ENCODE results near the gene SLC9C2. TPM values are rescaled to one million over a fixed set of nuclear protein-coding genes. Genes with fewer than 3 reads are reported as not detected.
"Not testable (repeated sequence)": the region's sequence is repeated elsewhere in the genome, so short reads cannot be mapped to it uniquely, and the experiment has no call there.

Gene SLC9C2
- total RNA-seq, 4 donors from 2014 or later = not detected

GRCh38 chr1:173477286-173478093, 125.4 kb downstream of the SLC9C2 start, which contains the start of gene PRDX6:
TSS of gene PRDX6 (plus strand) at chr1:173477335. CDS start at chr1:173477398, 63 bp downstream.
- peak within 1 kb of the TSS; percentile 91 to 96 (median 93) for H3K27ac ChIP-seq
- no peaks in the 10 kb centered on the region for H3K27me3 ChIP-seq
- no peaks in the 10 kb centered on the region for H3K9me3 ChIP-seq
- H3K36me3 ChIP-seq = peaks cover 0 to 17% (median 3%) of the 10 kb centered on the region in 3 donors
- TF ChIP-seq POLR2A (IDR thresholded peaks at IDR 0.05) = peak; percentile 21 to 46
- TF ChIP-seq CTCF (IDR thresholded peaks at IDR 0.05) = peak in 2 of 6 experiments; percentile 1 to 18
- peak within 1 kb of the TSS; percentile 83 to 86 (median 84) for H3K4me3 ChIP-seq
- peaks cover 0 to 49% (median 13%) of the 10 kb centered on the region in 4 donors for H3K4me1 ChIP-seq
- DNase-seq = peak in 2 of 3 donors; percentile 89 to 94

- peak; percentile 89 to 95 (median 91) for DNase-seq
- no peaks in the 10 kb centered on the region for H3K27me3 ChIP-seq
- no peaks in the 10 kb centered on the region for H3K9me3 ChIP-seq
- peak overlapping the region; percentile 83 to 86 (median 84) for H3K4me3 ChIP-seq
- TF ChIP-seq POLR2A (IDR thresholded peaks at IDR 0.05) (peak; percentile 33 to 43), CTCF (IDR thresholded peaks at IDR 0.05) (peak in 1 of 6 experiments; percentile 2)
- H3K36me3 ChIP-seq = peaks cover 0 to 10% (median 0%) of the 10 kb centered on the region in 3 donors
- peak overlapping the region; percentile 91 to 96 (median 93) for H3K27ac ChIP-seq
- peaks cover 0 to 49% (median 13%) of the 10 kb centered on the region in 4 donors for H3K4me1 ChIP-seq
Measured at GRCh38 chr1:173476665-173477285, 126.1 kb downstream of the SLC9C2 start.

- DNase-seq = no peak
- Histone ChIP-seq H3K27ac (peak overlapping the region; percentile 91 to 96 (median 93)), H3K9me3 (no peaks in the 10 kb centered on the region), H3K4me1 (peaks cover 0 to 49% (median 13%) of the 10 kb centered on the region in 4 donors), H3K36me3 (peaks cover 0 to 5% (median 0%) of the 10 kb centered on the region in 3 donors), H3K4me3 (peak overlapping the region; percentile 83 to 86 (median 84)), H3K27me3 (no peaks in the 10 kb centered on the region)
- TF ChIP-seq CTCF (IDR thresholded peaks at IDR 0.05) (no peak), POLR2A (IDR thresholded peaks at IDR 0.05) (no peak)
Measured at GRCh38 chr1:173476197-173476664, 126.6 kb downstream of the SLC9C2 start.

- peaks cover 0 to 5% (median 2%) of the 10 kb centered on the region in 4 donors for H3K9me3 ChIP-seq
- no peaks in the 10 kb centered on the region for H3K27me3 ChIP-seq
- H3K4me1 ChIP-seq = peaks cover 0 to 49% (median 13%) of the 10 kb centered on the region in 4 donors
- no peak for DNase-seq
- H3K27ac ChIP-seq = peak overlapping the region in 3 of 4 donors; percentile 92 to 96 (median 94)
- no peaks in the 10 kb centered on the region for H3K36me3 ChIP-seq
- peak overlapping the region; percentile 83 to 86 (median 84) for H3K4me3 ChIP-seq
- TF ChIP-seq POLR2A (IDR thresholded peaks at IDR 0.05) (no peak), CTCF (IDR thresholded peaks at IDR 0.05) (no peak)
Measured at GRCh38 chr1:173475564-173476196, 127.2 kb downstream of the SLC9C2 start.

- H3K4me1 ChIP-seq = peaks cover 0 to 49% (median 13%) of the 10 kb centered on the region in 4 donors
- not testable (repeated sequence) for H3K27ac ChIP-seq, H3K27me3 ChIP-seq, H3K4me3 ChIP-seq, H3K9me3 ChIP-seq, H3K36me3 ChIP-seq
- DNase-seq = peak in 1 of 3 donors; percentile 52
Measured at GRCh38 chr1:173474780-173475421, 128.0 kb downstream of the SLC9C2 start.

Measured in Peyer's patch (tissue), 4 donors.